Mesothelial cell of epicardium (in vitro differentiated cells): Measurements from ENCODE around the gene C5orf63. TPM values are rescaled to one million over a fixed set of nuclear protein-coding genes. Genes with fewer than 3 reads are reported as not detected.
"Not testable (repeated sequence)": the region's sequence is repeated elsewhere in the genome, so short reads cannot be mapped to it uniquely, and the experiment has no call there.

Source experiments
- DNase-seq, 2 experiments: peaks; one replicate each; pipeline ENCODE4 v3.0.0; 2021; ENCODE audit warnings: low spot score in 2 of 2; ENCODE audit not compliant: unreplicated experiment in 2 of 2
- H3K27ac Mint-ChIP-seq: 2 replicates; pipeline ENCODE4 v1.8.0; 2021; ENCODE audit warnings: mixed read lengths
- H3K27me3 Mint-ChIP-seq: 2 replicates; pipeline ENCODE4 v1.8.0; 2021; ENCODE audit warnings: low read depth, mixed read lengths
- H3K36me3 Mint-ChIP-seq: 2 replicates; pipeline ENCODE4 v1.8.0; 2021; ENCODE audit warnings: mixed read lengths
- H3K4me1 Mint-ChIP-seq: 2 replicates; pipeline ENCODE4 v1.8.0; 2021; ENCODE audit warnings: mixed read lengths
- H3K4me3 Mint-ChIP-seq: 2 replicates; pipeline ENCODE4 v1.8.0; 2021; ENCODE audit warnings: mild to moderate bottlenecking, moderate library complexity, mixed read lengths
- H3K9me3 Mint-ChIP-seq: 2 replicates; pipeline ENCODE4 v1.8.0; 2021; ENCODE audit warnings: mixed read lengths
- total RNA-seq: library from RNA; stranded (reverse); gene quantifications from 3 replicates; pipeline ENCODE4 v1.2.1, GENCODE V29; 2021
- TF ChIP-seq, protein P1 (sequence below): fragments of 200-600 bp; sonication (generic); IDR thresholded peaks from one replicate; pipeline ENCODE4 v1.5.0; 2021; ENCODE audit warnings: antibody characterized with exemption; ENCODE audit not compliant: unreplicated experiment

The C5orf63 gene
- total RNA-seq, 1 donor from 2014 or later, result 2.3 TPM

DNA sequence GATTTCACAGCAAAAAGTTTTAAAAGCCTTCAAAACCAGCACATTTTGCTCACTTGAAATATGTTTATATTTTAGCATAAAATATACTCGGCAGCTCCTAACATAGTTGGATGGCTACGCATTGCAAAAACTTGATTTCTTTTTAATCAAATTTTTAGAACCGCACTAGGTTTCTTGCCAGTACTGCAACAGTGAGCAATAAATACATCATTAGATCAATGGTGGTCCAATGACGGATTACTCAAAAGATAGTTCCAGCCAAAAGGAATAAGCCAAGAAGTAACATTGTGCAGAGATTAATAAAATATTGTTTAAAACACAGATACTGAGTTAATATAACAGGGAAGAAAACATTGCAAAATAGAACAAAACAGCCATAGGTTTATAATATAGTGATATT, 48.5 kb downstream of the C5orf63 start:
- Mint-ChIP-seq H3K9me3 (no peaks in the 10 kb centered on the region), H3K4me1 (peaks cover 17% of the 10 kb centered on the region), H3K4me3 (no peak overlapping the region), H3K27ac (no peak overlapping the region), H3K27me3 (peaks cover 30% of the 10 kb centered on the region), H3K36me3 (no peaks in the 10 kb centered on the region)
- DNase-seq, result no peak
- TF ChIP-seq, protein P1, sequence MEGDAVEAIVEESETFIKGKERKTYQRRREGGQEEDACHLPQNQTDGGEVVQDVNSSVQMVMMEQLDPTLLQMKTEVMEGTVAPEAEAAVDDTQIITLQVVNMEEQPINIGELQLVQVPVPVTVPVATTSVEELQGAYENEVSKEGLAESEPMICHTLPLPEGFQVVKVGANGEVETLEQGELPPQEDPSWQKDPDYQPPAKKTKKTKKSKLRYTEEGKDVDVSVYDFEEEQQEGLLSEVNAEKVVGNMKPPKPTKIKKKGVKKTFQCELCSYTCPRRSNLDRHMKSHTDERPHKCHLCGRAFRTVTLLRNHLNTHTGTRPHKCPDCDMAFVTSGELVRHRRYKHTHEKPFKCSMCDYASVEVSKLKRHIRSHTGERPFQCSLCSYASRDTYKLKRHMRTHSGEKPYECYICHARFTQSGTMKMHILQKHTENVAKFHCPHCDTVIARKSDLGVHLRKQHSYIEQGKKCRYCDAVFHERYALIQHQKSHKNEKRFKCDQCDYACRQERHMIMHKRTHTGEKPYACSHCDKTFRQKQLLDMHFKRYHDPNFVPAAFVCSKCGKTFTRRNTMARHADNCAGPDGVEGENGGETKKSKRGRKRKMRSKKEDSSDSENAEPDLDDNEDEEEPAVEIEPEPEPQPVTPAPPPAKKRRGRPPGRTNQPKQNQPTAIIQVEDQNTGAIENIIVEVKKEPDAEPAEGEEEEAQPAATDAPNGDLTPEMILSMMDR, result no peak

DNA sequence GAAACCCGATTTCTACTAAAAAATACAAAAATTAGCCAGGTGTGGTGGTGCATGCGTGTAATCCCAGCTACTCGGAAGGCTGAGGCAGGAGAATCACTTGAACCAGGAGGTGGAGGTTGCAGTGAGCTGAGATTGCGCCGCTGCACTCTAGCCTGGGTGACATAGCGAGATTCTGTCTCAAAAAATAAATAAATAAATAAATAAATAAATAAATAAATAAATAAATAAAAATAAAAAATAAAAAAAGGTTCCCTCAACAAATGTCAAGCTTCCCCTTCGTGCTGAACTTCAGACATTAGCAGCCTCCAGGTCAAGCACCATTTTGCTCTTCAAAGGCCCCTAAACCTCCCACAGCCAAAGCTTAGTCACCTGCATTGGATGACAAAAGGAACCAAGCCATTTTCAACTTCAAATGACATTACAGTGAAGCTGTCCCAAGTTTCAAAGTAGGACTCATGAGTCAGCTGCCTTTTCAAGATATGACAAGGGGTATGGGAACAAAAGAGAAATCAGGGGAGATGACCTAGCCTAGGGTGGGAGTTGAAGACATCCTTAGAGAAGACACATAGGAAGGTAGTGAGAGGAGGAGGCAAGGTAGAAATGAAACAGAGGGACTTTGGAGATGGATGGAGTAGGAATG, 49.6 kb downstream of the C5orf63 start:
- peaks cover 19% of the 10 kb centered on the region for H3K27me3 Mint-ChIP-seq
- H3K9me3 Mint-ChIP-seq, H3K4me1 Mint-ChIP-seq, H3K27ac Mint-ChIP-seq, H3K36me3 Mint-ChIP-seq, H3K4me3 Mint-ChIP-seq, DNase-seq: not testable (repeated sequence)

DNA sequence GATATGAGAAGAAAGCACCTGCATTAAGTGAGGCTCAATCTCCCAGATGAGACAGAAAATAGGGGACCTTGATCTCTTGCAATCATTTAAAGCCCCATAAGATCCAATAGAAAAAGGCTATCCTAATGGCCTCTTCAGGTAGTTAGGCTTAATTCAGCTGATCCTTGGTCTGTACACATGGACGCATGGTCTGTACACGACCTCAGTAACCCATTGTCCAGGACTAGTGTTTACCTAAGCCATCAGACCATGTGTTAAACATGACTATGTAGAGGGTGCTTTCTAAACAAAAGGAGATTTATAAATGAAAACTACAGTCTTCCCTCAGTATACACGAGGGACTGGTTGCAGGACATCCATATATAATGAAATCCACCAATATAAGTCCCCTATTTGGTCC, 50.5 kb downstream of the C5orf63 start:
- Mint-ChIP-seq H3K27ac (no peak overlapping the region), H3K4me3 (no peak overlapping the region), H3K27me3 (peaks cover 11% of the 10 kb centered on the region), H3K4me1 (peaks cover 6% of the 10 kb centered on the region), H3K36me3 (no peaks in the 10 kb centered on the region), H3K9me3 (no peaks in the 10 kb centered on the region)
- DNase-seq, result no peak
- TF ChIP-seq, protein P1, result no peak

DNA sequence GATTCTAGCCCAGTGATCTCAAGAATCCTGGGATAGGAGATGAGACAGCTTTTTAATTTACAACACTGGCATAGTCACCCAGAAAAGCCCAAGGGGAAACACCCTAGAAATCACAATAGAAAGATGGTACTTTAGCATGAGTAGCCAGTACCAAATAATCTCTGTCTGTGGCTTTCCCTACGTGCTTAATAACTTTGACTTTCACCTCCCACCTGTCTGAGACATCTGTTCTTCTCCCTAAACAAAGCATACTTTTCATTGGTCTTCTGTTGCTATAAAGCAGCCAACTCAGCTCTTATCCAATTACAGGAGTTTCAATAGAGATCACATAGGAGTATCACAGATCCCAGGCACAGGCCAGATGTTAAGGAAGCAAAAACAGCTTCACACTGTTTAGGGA, 53.4 kb downstream of the C5orf63 start:
- H3K36me3 Mint-ChIP-seq, result no peaks in the 10 kb centered on the region
- no peak for DNase-seq
- H3K4me1 Mint-ChIP-seq, result no peaks in the 10 kb centered on the region
- no peaks in the 10 kb centered on the region for H3K27me3 Mint-ChIP-seq
- H3K9me3 Mint-ChIP-seq, result no peaks in the 10 kb centered on the region
- TF ChIP-seq, protein P1, result no peak
- H3K4me3 Mint-ChIP-seq, result no peak overlapping the region
- H3K27ac Mint-ChIP-seq, result no peak overlapping the region

DNA sequence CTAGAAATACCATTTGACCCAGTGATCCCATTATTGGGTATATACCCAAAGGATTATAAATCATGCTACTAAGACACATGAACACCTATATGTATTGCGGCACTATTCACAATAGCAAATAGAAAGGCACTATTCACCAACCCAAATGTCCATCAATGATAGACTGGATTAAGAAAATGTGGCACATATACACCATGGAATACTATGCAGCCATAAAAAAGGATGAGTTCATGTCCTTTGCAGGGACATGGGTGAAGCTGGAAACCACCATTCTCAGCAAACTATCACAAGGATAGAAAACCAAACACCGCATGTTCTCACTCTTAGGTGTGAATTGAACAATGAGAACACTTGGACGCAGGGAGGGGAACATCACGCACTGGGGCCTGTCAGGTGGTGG, 56.6 kb downstream of the C5orf63 start:
- not testable (repeated sequence) for H3K36me3 Mint-ChIP-seq, H3K27ac Mint-ChIP-seq, H3K4me3 Mint-ChIP-seq, H3K9me3 Mint-ChIP-seq, H3K27me3 Mint-ChIP-seq, DNase-seq
- peaks cover 12% of the 10 kb centered on the region for H3K4me1 Mint-ChIP-seq

DNA sequence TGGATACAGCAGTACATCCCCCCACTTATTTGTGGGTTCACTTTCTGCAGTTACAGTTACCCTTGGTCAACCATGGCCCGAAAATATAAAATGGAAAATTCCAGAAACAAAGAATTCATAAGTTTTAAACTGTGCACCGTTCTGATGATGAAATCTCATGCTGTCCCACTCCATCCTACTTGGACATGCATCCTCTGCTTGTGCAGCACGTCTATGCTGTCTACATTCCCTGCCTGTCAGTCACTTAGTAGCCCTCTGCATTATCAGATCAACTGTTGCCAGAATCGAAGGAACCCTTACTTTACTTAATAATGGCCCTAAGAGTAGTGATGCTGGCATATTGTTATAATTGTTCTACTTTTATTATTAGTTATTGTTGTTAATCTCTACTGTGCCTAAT, 57.6 kb downstream of the C5orf63 start:
- H3K9me3 Mint-ChIP-seq, result no peaks in the 10 kb centered on the region
- H3K36me3 Mint-ChIP-seq, result no peaks in the 10 kb centered on the region
- TF ChIP-seq, protein P1, result no peak
- H3K4me3 Mint-ChIP-seq, result no peak overlapping the region
- H3K27me3 Mint-ChIP-seq, result no peaks in the 10 kb centered on the region
- DNase-seq, result no peak
- no peak overlapping the region for H3K27ac Mint-ChIP-seq
- H3K4me1 Mint-ChIP-seq, result peaks cover 12% of the 10 kb centered on the region

DNA sequence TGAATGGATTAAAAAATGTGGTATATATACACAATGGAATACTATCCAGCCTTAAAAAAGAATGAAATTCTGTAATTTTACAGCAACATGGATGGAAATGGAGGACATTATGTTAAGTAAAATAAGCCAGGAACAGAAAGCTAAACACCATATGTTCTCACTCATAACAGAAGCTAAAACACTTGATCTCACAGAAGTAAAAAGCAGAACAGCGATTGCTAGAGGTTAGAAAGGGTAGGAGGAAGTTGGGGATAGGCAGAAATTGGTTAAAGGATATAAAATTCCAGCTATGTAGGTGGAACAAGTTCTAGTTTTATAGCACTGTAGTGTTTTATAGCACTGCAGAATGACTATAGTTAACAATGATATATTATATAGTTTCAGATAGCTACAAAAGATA, 58.7 kb downstream of the C5orf63 start:
- H3K4me3 Mint-ChIP-seq, result no peak overlapping the region
- H3K27me3 Mint-ChIP-seq, result no peaks in the 10 kb centered on the region
- peaks cover 12% of the 10 kb centered on the region for H3K4me1 Mint-ChIP-seq
- H3K36me3 Mint-ChIP-seq, result no peaks in the 10 kb centered on the region
- no peak overlapping the region for H3K27ac Mint-ChIP-seq
- H3K9me3 Mint-ChIP-seq, result no peaks in the 10 kb centered on the region
- no peak for DNase-seq
- TF ChIP-seq, protein P1, result no peak
